ENCODE data around the gene SET.

SET gene

GRCh38 chr9:128713411-128713780, 24.4 kb downstream of the SET start:
- no peak for DNase-seq (ENCODE audit: low read depth)

- no peak for DNase-seq (ENCODE audit: low read depth)
These were observed 25.0 kb downstream of the SET start for GRCh38 chr9:128713941-128714573.

- DNase-seq (ENCODE audit: low read depth), result no peak
These were observed 25.8 kb downstream of the SET start for GRCh38 chr9:128714586-128715435.

GRCh38 chr9:128715436-128715750, 26.4 kb downstream of the SET start:
- no peak for DNase-seq (ENCODE audit: low read depth)

- DNase-seq (ENCODE audit: low read depth), result no peak
These were observed 27.7 kb downstream of the SET start for GRCh38 chr9:128716581-128717254.

GRCh38 chr9:128718047-128718446, 29.0 kb downstream of the SET start:
- DNase-seq (ENCODE audit: low read depth), result no peak

- DNase-seq (ENCODE audit: low read depth), result no peak
These were observed 29.5 kb downstream of the SET start for GRCh38 chr9:128718475-128718874.

- no peak for DNase-seq (ENCODE audit: low read depth)
These were observed 31.0 kb downstream of the SET start for GRCh38 chr9:128719919-128720605.

- DNase-seq (ENCODE audit: low read depth), result no peak
These were observed 31.9 kb downstream of the SET start for GRCh38 chr9:128720841-128721486.

- DNase-seq (ENCODE audit: low read depth), result no peak
These were observed 32.5 kb downstream of the SET start for GRCh38 chr9:128721487-128722010.

- no peak for DNase-seq (ENCODE audit: low read depth)
These were observed 33.6 kb downstream of the SET start for GRCh38 chr9:128722380-128723351.

- no peak for DNase-seq (ENCODE audit: low read depth)
These were observed 34.4 kb downstream of the SET start for GRCh38 chr9:128723352-128723865.

- peak; percentile 99 for DNase-seq (ENCODE audit: low read depth)
These were observed 35.1 kb downstream of the SET start, which contains the start of gene ZDHHC12 for GRCh38 chr9:128723866-128724743. Gene ZDHHC12, minus strand, starts transcription at chr9:128724127. Its CDS starts 34 bp downstream, at chr9:128724093.

GRCh38 chr9:128724744-128725211, 35.8 kb downstream of the SET start:
- no peak for DNase-seq (ENCODE audit: low read depth)

GRCh38 chr9:128727640-128728248, 38.7 kb downstream of the SET start:
- DNase-seq (ENCODE audit: low read depth), result no peak

- DNase-seq (ENCODE audit: low read depth), result no peak
These were observed 39.3 kb downstream of the SET start for GRCh38 chr9:128728298-128728697.

GRCh38 chr9:128729302-128729701, 40.3 kb downstream of the SET start:
- DNase-seq (ENCODE audit: low read depth), result no peak

- no peak for DNase-seq (ENCODE audit: low read depth)
These were observed 40.9 kb downstream of the SET start for GRCh38 chr9:128729766-128730517.
